Fibroblast of pulmonary artery (primary cell): ENCODE measurements around the gene ZCCHC3.
A peak's percentile ranks its signal among the peaks of the same experiment; 100 is the strongest.

Source experiments
- DNase-seq: peaks from one replicate; pipeline ENCODE4 v3.0.0-alpha.2; 2010; ENCODE audit warnings: low read depth
- H3K4me3 ChIP-seq: replicated peaks from 2 replicates; pipeline ENCODE4 v1.5.1; 2011; ENCODE audit warnings: low read depth, mild to moderate bottlenecking, control low read depth, low read length, moderate library complexity
- CTCF ChIP-seq: IDR thresholded peaks from 2 replicates; pipeline ENCODE4 v1.5.1; 2011; ENCODE audit warnings: mild to moderate bottlenecking, control low read depth, low read length, inconsistent platforms; ENCODE audit errors: missing control alignments

ZCCHC3 gene

GRCh38 chr20:295804-296203 lies 1.6 kb upstream of the ZCCHC3 start:
- TF ChIP-seq CTCF = no peak
- H3K4me3 ChIP-seq = no peak overlapping the region
- DNase-seq = no peak

GRCh38 chr20:297925-298775 lies 780 bp downstream of the ZCCHC3 start:
- peak overlapping the region; percentile 77 for H3K4me3 ChIP-seq
- DNase-seq = peak; percentile 72
- no peak for TF ChIP-seq CTCF

- TF ChIP-seq CTCF = no peak
- H3K4me3 ChIP-seq = peak overlapping the region; percentile 77
- no peak for DNase-seq
Observed at GRCh38 chr20:298776-299391, 1.5 kb downstream of the ZCCHC3 start.

- DNase-seq = no peak
- no peak for TF ChIP-seq CTCF
- H3K4me3 ChIP-seq = peak overlapping the region; percentile 77
Observed at GRCh38 chr20:300345-300990, 3.1 kb downstream of the ZCCHC3 start.

- no peak for TF ChIP-seq CTCF
- DNase-seq = no peak
- no peak overlapping the region for H3K4me3 ChIP-seq
Observed at GRCh38 chr20:301886-302848, 4.8 kb downstream of the ZCCHC3 start.

- H3K4me3 ChIP-seq = no peak overlapping the region
- DNase-seq = no peak
- no peak for TF ChIP-seq CTCF
Observed at GRCh38 chr20:305745-306144, 8.4 kb downstream of the ZCCHC3 start.
